Smooth muscle cell (in vitro differentiated cells): ENCODE results near the gene ADGRD2. TPM values are rescaled to one million over a fixed set of nuclear protein-coding genes. Genes with fewer than 3 reads are reported as not detected.

Experiments
- DNase-seq: peaks from one replicate; lab custom pipeline; 2025; ENCODE audit not compliant: unreplicated experiment; lab: John Stamatoyannopoulos, UW
- H2AFZ ChIP-seq: fragments of 200-600 bp; sonication (generic); 2 replicates; pipeline ENCODE4 v1.6.0; 2016; ENCODE audit warnings: antibody characterized with exemption, low read depth, mild to moderate bottlenecking
- H3F3A ChIP-seq: fragments of 200-600 bp; sonication (generic); 2 replicates; pipeline ENCODE4 v1.6.0; 2017; ENCODE audit warnings: antibody characterized with exemption, low read depth
- H3K27ac ChIP-seq: fragments of 200-600 bp; sonication (generic); 2 replicates; pipeline ENCODE4 v1.5.1; 2016; ENCODE audit warnings: low read depth, mild to moderate bottlenecking
- H3K27me3 ChIP-seq: fragments of 200-600 bp; sonication (generic); 2 replicates; pipeline ENCODE4 v1.6.1; 2016; ENCODE audit warnings: low read depth, mild to moderate bottlenecking
- H3K36me3 ChIP-seq: fragments of 200-600 bp; sonication (generic); 2 replicates; pipeline ENCODE4 v1.5.1; 2016; ENCODE audit warnings: low read depth
- H3K4me1 ChIP-seq: fragments of 200-600 bp; sonication (generic); 2 replicates; pipeline ENCODE4 v1.5.1; 2016; ENCODE audit warnings: low read depth
- H3K4me2 ChIP-seq: fragments of 200-600 bp; sonication (generic); 2 replicates; pipeline ENCODE4 v1.6.0; 2016; ENCODE audit warnings: mild to moderate bottlenecking
- H3K4me3 ChIP-seq: fragments of 200-600 bp; sonication (generic); 2 replicates; pipeline ENCODE4 v1.5.1; 2016; ENCODE audit warnings: mild to moderate bottlenecking
- H3K79me2 ChIP-seq: fragments of 200-600 bp; sonication (generic); 2 replicates; pipeline ENCODE4 v1.6.0; 2016; ENCODE audit warnings: low read depth, mild to moderate bottlenecking
- H3K9ac ChIP-seq: fragments of 200-600 bp; sonication (generic); 2 replicates; pipeline ENCODE4 v1.6.0; 2016; ENCODE audit warnings: low read depth
- H3K9me3 ChIP-seq: fragments of 200-600 bp; sonication (generic); replicated peaks from 2 replicates; pipeline ENCODE4 v1.5.1; 2016; ENCODE audit warnings: low read depth
- H4K20me1 ChIP-seq: fragments of 200-600 bp; sonication (generic); 2 replicates; pipeline ENCODE4 v1.6.0; 2016; ENCODE audit warnings: low read depth
- WGBS: methylation state at CpG from one replicate; pipeline ENCODE4 v1.1.7; 2016; ENCODE audit warnings: low lambda C conversion rate; 5-methylcytosine and 5-hydroxymethylcytosine counted together
- polyA plus RNA-seq: library from polyadenylated mRNA; unstranded; fragments of >200 nt; fragmentation: Nextera tagmentation; extraction: Ambion mirVana; gene quantifications from 2 replicates; pipeline ENCODE4 v1.2.1, GENCODE V29; 2016
- total RNA-seq: library from RNA; depleted of rRNA; stranded (reverse); fragments of >200 nt; gene quantifications from 2 replicates; pipeline ENCODE4 v1.2.3, GENCODE V29; 2014
- TF ChIP-seq, protein P1 (sequence below): fragments of 200-600 bp; sonication (generic); IDR thresholded peaks from 2 replicates; pipeline ENCODE4 v1.5.1; 2017; ENCODE audit warnings: borderline replicate concordance, mild to moderate bottlenecking, antibody characterized with exemption; ENCODE audit not compliant: insufficient read depth, poor library complexity, severe bottlenecking

ADGRD2 gene
- total and polyA plus RNA-seq, 2 experiments from 2014 or later, result not detected

DNA sequence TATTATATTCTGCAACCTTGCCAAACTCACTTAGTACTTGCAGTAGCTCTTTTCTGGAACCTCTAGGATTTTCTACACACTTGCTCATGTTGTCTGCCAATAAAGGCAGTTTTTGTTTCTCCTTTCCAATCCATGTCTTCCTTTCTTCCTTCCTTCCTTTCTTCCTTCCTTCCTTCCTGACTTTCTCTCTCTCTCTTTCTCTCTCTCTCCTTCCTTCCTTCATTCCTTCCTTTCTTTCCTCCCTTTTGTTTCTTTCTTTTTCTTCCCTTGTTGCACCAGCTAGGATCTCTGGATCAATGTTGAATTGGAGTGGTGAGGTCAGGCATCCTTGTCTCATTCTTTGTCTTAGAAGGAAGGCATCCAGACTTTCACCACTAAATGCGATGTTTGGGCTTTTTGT is 12.5 kb downstream of the ADGRD2 start:
- H2AFZ ChIP-seq, result no peak overlapping the region
- no peaks in the 10 kb centered on the region for H3K36me3 ChIP-seq
- no peak overlapping the region for H3K4me2 ChIP-seq
- peaks cover 5% of the 10 kb centered on the region for H3K27me3 ChIP-seq
- no peak overlapping the region for H3K27ac ChIP-seq
- H4K20me1 ChIP-seq, result no peaks in the 10 kb centered on the region
- H3F3A ChIP-seq, result no peaks in the 10 kb centered on the region
- H3K79me2 ChIP-seq, result no peaks in the 10 kb centered on the region
- TF ChIP-seq, protein P1, sequence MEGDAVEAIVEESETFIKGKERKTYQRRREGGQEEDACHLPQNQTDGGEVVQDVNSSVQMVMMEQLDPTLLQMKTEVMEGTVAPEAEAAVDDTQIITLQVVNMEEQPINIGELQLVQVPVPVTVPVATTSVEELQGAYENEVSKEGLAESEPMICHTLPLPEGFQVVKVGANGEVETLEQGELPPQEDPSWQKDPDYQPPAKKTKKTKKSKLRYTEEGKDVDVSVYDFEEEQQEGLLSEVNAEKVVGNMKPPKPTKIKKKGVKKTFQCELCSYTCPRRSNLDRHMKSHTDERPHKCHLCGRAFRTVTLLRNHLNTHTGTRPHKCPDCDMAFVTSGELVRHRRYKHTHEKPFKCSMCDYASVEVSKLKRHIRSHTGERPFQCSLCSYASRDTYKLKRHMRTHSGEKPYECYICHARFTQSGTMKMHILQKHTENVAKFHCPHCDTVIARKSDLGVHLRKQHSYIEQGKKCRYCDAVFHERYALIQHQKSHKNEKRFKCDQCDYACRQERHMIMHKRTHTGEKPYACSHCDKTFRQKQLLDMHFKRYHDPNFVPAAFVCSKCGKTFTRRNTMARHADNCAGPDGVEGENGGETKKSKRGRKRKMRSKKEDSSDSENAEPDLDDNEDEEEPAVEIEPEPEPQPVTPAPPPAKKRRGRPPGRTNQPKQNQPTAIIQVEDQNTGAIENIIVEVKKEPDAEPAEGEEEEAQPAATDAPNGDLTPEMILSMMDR, result no peak
- 83% methylated on average over 1 of the region's 1 CpG for WGBS
- no peak for DNase-seq
- H3K4me3 ChIP-seq, result no peak overlapping the region
- H3K4me1 ChIP-seq, result no peaks in the 10 kb centered on the region
- no peak overlapping the region for H3K9ac ChIP-seq
- H3K9me3 ChIP-seq, result no peaks in the 10 kb centered on the region

DNA sequence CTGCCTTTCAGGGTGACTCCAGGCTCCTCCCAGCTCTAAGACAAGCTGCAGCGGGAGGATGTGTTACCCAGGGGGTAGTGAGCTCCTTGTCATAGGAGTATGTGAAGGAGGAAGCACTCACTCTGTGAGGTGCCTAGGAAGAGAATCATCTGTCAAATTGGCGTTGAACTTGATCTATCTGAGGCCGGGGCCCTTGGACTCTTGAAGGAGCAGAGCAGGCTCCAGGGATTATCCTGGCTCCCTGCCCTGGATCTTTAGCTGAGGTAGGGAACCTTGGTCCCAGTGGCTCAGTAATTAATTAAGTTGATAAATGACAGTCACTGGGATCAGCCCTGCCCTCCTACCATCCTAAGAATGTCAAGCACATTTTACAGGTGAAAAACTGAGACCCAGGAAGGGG is 15.5 kb downstream of the ADGRD2 start:
- no peaks in the 10 kb centered on the region for H3K36me3 ChIP-seq
- TF ChIP-seq, protein P1, result no peak
- no peak overlapping the region for H3K27ac ChIP-seq
- no peaks in the 10 kb centered on the region for H3K4me1 ChIP-seq
- H4K20me1 ChIP-seq, result no peaks in the 10 kb centered on the region
- H3K79me2 ChIP-seq, result no peaks in the 10 kb centered on the region
- H3K9me3 ChIP-seq, result no peaks in the 10 kb centered on the region
- peaks cover 5% of the 10 kb centered on the region for H3K27me3 ChIP-seq
- H3K4me2 ChIP-seq, result no peak overlapping the region
- no peak overlapping the region for H3K4me3 ChIP-seq
- no peak overlapping the region for H3K9ac ChIP-seq
- H3F3A ChIP-seq, result no peaks in the 10 kb centered on the region
- H2AFZ ChIP-seq, result no peak overlapping the region
- no peak for DNase-seq
- WGBS, result 84% methylated on average over 3 of the region's 3 CpGs

DNA sequence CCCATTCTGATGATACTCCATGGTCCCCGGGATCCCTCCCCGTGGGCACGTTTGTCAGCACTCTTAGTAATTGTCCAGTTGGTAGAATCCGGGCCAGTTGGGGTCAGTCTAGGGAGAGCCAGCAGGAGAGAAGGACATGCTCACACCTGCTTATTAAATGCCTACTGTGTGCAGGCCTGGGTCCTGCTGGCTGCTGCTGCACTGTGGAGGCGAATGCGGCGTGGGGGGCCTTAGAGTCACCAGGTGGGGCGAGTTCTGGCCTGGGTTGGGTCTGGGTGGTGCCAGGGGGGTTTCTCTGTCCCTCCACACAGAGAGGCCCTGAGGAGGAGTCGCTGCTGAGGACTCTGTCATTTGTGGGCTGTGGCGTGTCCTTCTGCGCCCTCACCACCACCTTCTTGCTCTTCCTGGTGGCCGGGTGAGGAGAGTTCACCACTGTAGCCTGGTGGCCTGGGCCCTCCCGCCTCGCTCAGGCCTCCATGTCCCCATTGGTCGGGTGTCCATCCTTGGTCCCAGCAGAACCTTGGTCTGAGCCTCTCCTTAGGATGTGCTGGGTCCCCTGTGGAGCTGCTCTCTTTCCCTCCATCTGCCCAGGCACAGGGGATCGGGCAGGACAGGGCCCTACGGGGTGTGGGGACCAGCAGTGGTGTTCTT is 17.3 kb downstream of the ADGRD2 start:
- Histone ChIP-seq H3K4me2 (no peak overlapping the region), H3K9ac (no peak overlapping the region), H3K79me2 (no peaks in the 10 kb centered on the region), H3F3A (no peaks in the 10 kb centered on the region), H3K4me1 (no peaks in the 10 kb centered on the region), H3K4me3 (no peak overlapping the region), H3K36me3 (no peaks in the 10 kb centered on the region), H2AFZ (no peak overlapping the region), H3K27me3 (peaks cover 4% of the 10 kb centered on the region), H4K20me1 (no peaks in the 10 kb centered on the region), H3K27ac (no peak overlapping the region), H3K9me3 (no peaks in the 10 kb centered on the region)
- WGBS, result 96% methylated on average over 17 of the region's 17 CpGs
- no peak for DNase-seq
- TF ChIP-seq, protein P1, result no peak
